ENCODE measurements around the gene ESR2.
"Not testable (repeated sequence)": the region's sequence is repeated elsewhere in the genome, so short reads cannot be mapped to it uniquely, and the experiment has no call there.

The ESR2 gene

GRCh38 chr14:64225151-64225757 lies 68.9 kb downstream of the ESR2 start:
- no peak for DNase-seq (ENCODE audit: low read depth in 4 of 4, low spot score in 1 of 4)

- DNase-seq (ENCODE audit: low read depth in 4 of 4, low spot score in 1 of 4) = no peak
These were observed 72.7 kb downstream of the ESR2 start for GRCh38 chr14:64221391-64222003.

- DNase-seq (ENCODE audit: low read depth in 4 of 4, low spot score in 1 of 4) = no peak
These were observed 73.7 kb downstream of the ESR2 start for GRCh38 chr14:64220466-64220865.

- no peak for DNase-seq (ENCODE audit: low read depth in 4 of 4, low spot score in 1 of 4)
These were observed 74.1 kb downstream of the ESR2 start for GRCh38 chr14:64220056-64220455.

- no peak for DNase-seq (ENCODE audit: low read depth in 4 of 4, low spot score in 1 of 4)
These were observed 75.6 kb downstream of the ESR2 start for GRCh38 chr14:64218344-64219240.

GRCh38 chr14:64217834-64218233 lies 76.3 kb downstream of the ESR2 start:
- no peak for DNase-seq (ENCODE audit: low read depth in 4 of 4, low spot score in 1 of 4)

GRCh38 chr14:64217308-64217707 lies 76.9 kb downstream of the ESR2 start:
- DNase-seq (ENCODE audit: low read depth in 4 of 4, low spot score in 1 of 4) = no peak

- no peak for DNase-seq (ENCODE audit: low read depth in 4 of 4, low spot score in 1 of 4)
These were observed 78.2 kb downstream of the ESR2 start for GRCh38 chr14:64215978-64216377.

- no peak for DNase-seq (ENCODE audit: low read depth in 4 of 4, low spot score in 1 of 4)
These were observed 78.9 kb downstream of the ESR2 start for GRCh38 chr14:64215274-64215673.

- DNase-seq (ENCODE audit: low read depth in 4 of 4, low spot score in 1 of 4) = no peak
These were observed 80.2 kb downstream of the ESR2 start for GRCh38 chr14:64213853-64214570.

- DNase-seq (ENCODE audit: low read depth in 4 of 4, low spot score in 1 of 4) = no peak
These were observed 81.1 kb downstream of the ESR2 start for GRCh38 chr14:64213086-64213485.

GRCh38 chr14:64212666-64213065 lies 81.5 kb downstream of the ESR2 start:
- DNase-seq (ENCODE audit: low read depth in 4 of 4, low spot score in 1 of 4) = no peak

GRCh38 chr14:64210912-64211311 lies 83.3 kb downstream of the ESR2 start:
- not testable (repeated sequence) for DNase-seq (ENCODE audit: low read depth in 4 of 4, low spot score in 1 of 4)

- no peak for DNase-seq (ENCODE audit: low read depth in 4 of 4, low spot score in 1 of 4)
These were observed 84.0 kb downstream of the ESR2 start for GRCh38 chr14:64210216-64210615.

GRCh38 chr14:64209444-64210131 lies 84.6 kb downstream of the ESR2 start:
- DNase-seq (ENCODE audit: low read depth in 4 of 4, low spot score in 1 of 4) = no peak

- DNase-seq (ENCODE audit: low read depth in 4 of 4, low spot score in 1 of 4) = no peak
These were observed 85.2 kb downstream of the ESR2 start for GRCh38 chr14:64208981-64209380.

GRCh38 chr14:64208261-64208660 lies 85.9 kb downstream of the ESR2 start:
- no peak for DNase-seq (ENCODE audit: low read depth in 4 of 4, low spot score in 1 of 4)

GRCh38 chr14:64203366-64204006 lies 90.7 kb downstream of the ESR2 start:
- DNase-seq (ENCODE audit: low read depth in 4 of 4, low spot score in 1 of 4) = no peak

GRCh38 chr14:64202716-64203115 lies 91.5 kb downstream of the ESR2 start:
- DNase-seq (ENCODE audit: low read depth in 4 of 4, low spot score in 1 of 4) = no peak

GRCh38 chr14:64201921-64202545 lies 92.1 kb downstream of the ESR2 start:
- DNase-seq (ENCODE audit: low read depth in 4 of 4, low spot score in 1 of 4) = no peak
